GM12878 (cell line): ENCODE data around the gene FXN. TPM values are rescaled to one million over a fixed set of nuclear protein-coding genes. Genes with fewer than 3 reads are reported as not detected.

Source experiments
- ATAC-seq: fragments of 200-7000 bp; cut with Tn5 transposase; 3 replicates; pipeline ENCODE4 v1.9.1; 2020; ENCODE audit warnings: mild to moderate bottlenecking, moderate library complexity
- BruUV-seq: library from RNA; stranded (reverse); fragments of 400-500 nt; replicated peaks from 2 replicates; lab custom pipeline; 2021; lab: Mats Ljungman, UMichigan
- CTCF ChIA-PET: fragments of 300-600 bp; sonication (Branson Sonifier 250); formaldehyde crosslinking; extraction: SDS; loops from one replicate; lab custom pipeline; 2021; ENCODE audit warnings: inconsistent platforms; lab: Yijun Ruan, JAX
- POLR2A ChIA-PET: fragments of 350-600 bp; formaldehyde crosslinking; extraction: SDS; loops from one replicate; lab custom pipeline; 2021; ENCODE audit warnings: inconsistent platforms; lab: Charles Lee
- RAD21 ChIA-PET: fragments of 300-600 bp; sonication (Branson Sonifier 250); formaldehyde crosslinking; loops from one replicate; lab custom pipeline; 2023; ENCODE audit warnings: antibody characterized with exemption; ENCODE audit not compliant: unreplicated experiment; lab: Charles Lee
- SMC1A ChIA-PET: fragments of 300-600 bp; sonication (Branson Sonifier 250); formaldehyde crosslinking; loops from one replicate; lab custom pipeline; 2023; ENCODE audit not compliant: unreplicated experiment, uncharacterized antibody; lab: Charles Lee
- DNase-seq: peaks from one replicate; pipeline ENCODE4 v3.0.0-alpha.2; 2011; ENCODE audit warnings: low read depth, low spot score
- FAIRE-seq: peaks from 3 replicates; lab custom pipeline; 2011; peaks lifted over from hg19 to GRCh38; lab: Jason Lieb, UNC
- H2AFZ ChIP-seq: 2 replicates; pipeline ENCODE4 v1.6.0; 2011; ENCODE audit warnings: low read depth, low read length, control low read depth; ENCODE audit not compliant: control insufficient read depth
- H3K27ac ChIP-seq: 2 replicates; pipeline ENCODE4 v1.5.1; 2011; ENCODE audit warnings: control low read depth; ENCODE audit not compliant: control insufficient read depth, insufficient read depth
- H3K27me3 ChIP-seq, 2 experiments: replicated peaks in 1 of 2; 2 replicates each; pipeline versions ENCODE4 v1.6.0 to v1.6.1; 2011; ENCODE audit warnings: low read length in 1 of 2; ENCODE audit not compliant: control insufficient read depth in 2 of 2, insufficient read depth in 2 of 2
- H3K36me3 ChIP-seq, 2 experiments: 2 replicates each; pipeline ENCODE4 v1.5.1; 2011; ENCODE audit warnings: low read length in 1 of 2; ENCODE audit not compliant: control insufficient read depth in 2 of 2, insufficient read depth in 2 of 2
- H3K4me1 ChIP-seq: 2 replicates; pipeline ENCODE4 v1.6.1; 2011; ENCODE audit warnings: mild to moderate bottlenecking, low read length, moderate library complexity, mixed read lengths; ENCODE audit not compliant: control insufficient read depth, insufficient read depth
- H3K4me2 ChIP-seq: 2 replicates; pipeline ENCODE4 v1.6.0; 2011; ENCODE audit warnings: control low read depth; ENCODE audit not compliant: control insufficient read depth, insufficient read depth
- H3K4me3 ChIP-seq: fragments of 200-600 bp; sonication (generic); 2 replicates; pipeline ENCODE4 v1.5.1; 2016
- H3K79me2 ChIP-seq: 2 replicates; pipeline ENCODE4 v1.6.0; 2011; ENCODE audit warnings: low read length; ENCODE audit not compliant: control insufficient read depth, insufficient read depth
- H3K9ac ChIP-seq: 2 replicates; pipeline ENCODE4 v1.8.0; 2011; ENCODE audit warnings: low read length, control low read depth, mixed read lengths; ENCODE audit not compliant: control insufficient read depth, insufficient read depth
- H3K9me3 ChIP-seq: replicated peaks from 3 replicates; pipeline ENCODE4 v1.5.1; 2011; ENCODE audit warnings: mild to moderate bottlenecking, low read length; ENCODE audit not compliant: control insufficient read depth, insufficient read depth
- H4K20me1 ChIP-seq: 2 replicates; pipeline ENCODE4 v1.6.0; 2011; ENCODE audit not compliant: control insufficient read depth, insufficient read depth
- BMI1 ChIP-seq: fragments of 450-650 bp; IDR thresholded peaks from 2 replicates; pipeline ENCODE4 v1.6.1; 2016; ENCODE audit warnings: mild to moderate bottlenecking, moderate library complexity, borderline replicate concordance
- CUX1 ChIP-seq: IDR thresholded peaks from 2 replicates; pipeline ENCODE4 v1.6.1; 2012; ENCODE audit warnings: improper control_type of control experiment, low read depth, low read length; ENCODE audit not compliant: insufficient replicate concordance
- ELK1 ChIP-seq: IDR thresholded peaks from 2 replicates; pipeline ENCODE4 v1.6.1; 2012; ENCODE audit warnings: low read depth, low read length, improper control_type of control experiment
- ETV6 ChIP-seq, 2 experiments: fragments of 450-650 bp in 1 of 2; IDR thresholded peaks in 1 of 2; conservative IDR thresholded peaks in 1 of 2; 2 replicates each; pipeline ENCODE4 v1.6.1; 2014; ENCODE audit warnings: antibody characterized with exemption in 1 of 2, borderline replicate concordance in 1 of 2, low read depth in 1 of 2, mild to moderate bottlenecking in 1 of 2, moderate library complexity in 1 of 2
- NBN ChIP-seq: fragments of 450-650 bp; IDR thresholded peaks from 2 replicates; pipeline ENCODE4 v1.6.1; 2016
- POLR2AphosphoS5 ChIP-seq: IDR thresholded peaks from 2 replicates; pipeline ENCODE4 v1.6.1; 2011; ENCODE audit warnings: mild to moderate bottlenecking, low read length, inconsistent platforms
- RCOR1 ChIP-seq: conservative IDR thresholded peaks from 2 replicates; pipeline ENCODE4 v1.6.1; 2012; ENCODE audit warnings: low read depth, low read length, improper control_type of control experiment
- SIX5 ChIP-seq: IDR thresholded peaks from 2 replicates; pipeline ENCODE4 v1.6.1; 2011; ENCODE audit warnings: mild to moderate bottlenecking, low read depth, low read length, moderate library complexity; ENCODE audit not compliant: severe bottlenecking
- SMARCA5 ChIP-seq: fragments of 450-650 bp; IDR thresholded peaks from 2 replicates; pipeline ENCODE4 v1.6.1; 2017; ENCODE audit warnings: mild to moderate bottlenecking
- WGBS: methylation state at CpG from one replicate; pipeline ENCODE4 v1.1.6; 2016; ENCODE audit warnings: low lambda C conversion rate; ENCODE audit not compliant: insufficient replicate concordance, insufficient coverage; ENCODE audit errors: missing lambda C conversion rate; 5-methylcytosine and 5-hydroxymethylcytosine counted together
- in situ Hi-C: fragments of 300-500 bp; cut with MboI; formaldehyde crosslinking; loops from 9 replicates; pipeline ENCODE4 v1.14.3; 2018; ENCODE audit warnings: mixed read lengths
- intact Hi-C: fragments of 100-400 bp; cut with micrococcal nuclease; formaldehyde crosslinking; loops from one replicate; pipeline ENCODE4 v1.14.2; 2022; ENCODE audit not compliant: unreplicated experiment
- polyA plus RNA-seq, 11 experiments: library from polyadenylated mRNA; depleted of rRNA in 4 of 11; unstranded in 6 of 11; stranded (reverse) in 5 of 11; fragments of >200 nt; fragmentation: Nextera tagmentation in 4 of 11; fragmentation: Illumina TruSeq in 1 of 11; extraction: Ambion mirVana in 4 of 11; extraction: Trizol in 1 of 11; gene quantifications; 1 replicate in 1 of 11; 2 replicates in 10 of 11; pipeline versions ENCODE4 v1.2.1 to v1.2.3, GENCODE V29; 2011 to 2016; ENCODE audit warnings: inconsistent platforms in 2 of 11, missing spikeins in 2 of 11, low read depth in 1 of 11
- total RNA-seq, 4 experiments: library from RNA; depleted of rRNA in 3 of 4; stranded (reverse); fragments of >200 nt in 3 of 4; fragmentation: Illumina TruSeq in 1 of 4; extraction: Trizol in 1 of 4; gene quantifications; 2 replicates each; pipeline versions ENCODE4 v1.2.1 to v1.2.3, GENCODE V29; 2013 to 2021
- TF ChIP-seq, protein P1 (sequence below): fragments of 450-650 bp; IDR thresholded peaks from 2 replicates; pipeline ENCODE4 v1.6.1; 2017; ENCODE audit warnings: borderline replicate concordance

The FXN gene
- total and polyA plus RNA-seq, 10 of the 15 experiments (the other 5 are each of a cell fraction or from before 2014, with no cell fraction given) = 7.3 to 78.0 (median 23.2) TPM

DNA sequence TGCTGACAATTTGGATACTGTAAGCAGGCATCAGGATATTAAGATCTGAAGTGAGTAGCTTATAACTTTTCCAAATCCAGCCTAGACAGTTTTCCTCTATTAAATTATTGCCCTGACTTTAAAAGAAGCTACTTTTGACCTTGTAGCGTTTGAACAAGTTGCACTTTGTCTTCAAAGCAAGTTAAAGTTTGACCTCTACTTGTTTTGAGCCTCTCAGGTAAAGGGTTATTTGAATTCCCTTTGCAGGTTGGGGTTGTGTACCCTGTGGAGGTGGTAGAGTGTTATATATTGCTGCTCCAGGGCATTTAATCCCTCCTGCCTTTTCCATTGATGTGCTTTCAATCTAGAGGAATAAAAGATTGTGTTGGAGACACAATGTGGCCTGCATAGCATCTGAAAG is 30.1 kb downstream of the FXN start:
- peaks cover 8 to 11% of the 10 kb centered on the region in 2 experiments; a peak in 3 of 4 replicates for H3K36me3 ChIP-seq
- H3K4me2 ChIP-seq = no peak overlapping the region
- no peak overlapping the region for H3K9ac ChIP-seq
- ATAC-seq = no peak
- H3K27me3 ChIP-seq = no peaks in the 10 kb centered on the region
- intact Hi-C loops = no loop called here
- H3K9me3 ChIP-seq = no peaks in the 10 kb centered on the region
- no TSS peak for BruUV-seq
- H3K27ac ChIP-seq = no peak overlapping the region
- in situ Hi-C loops = loop anchor here (25.0 kb wide), 1 partner anchor 872 kb away; no protein-coding TSS in a partner anchor
- TF ChIP-seq, protein P1, sequence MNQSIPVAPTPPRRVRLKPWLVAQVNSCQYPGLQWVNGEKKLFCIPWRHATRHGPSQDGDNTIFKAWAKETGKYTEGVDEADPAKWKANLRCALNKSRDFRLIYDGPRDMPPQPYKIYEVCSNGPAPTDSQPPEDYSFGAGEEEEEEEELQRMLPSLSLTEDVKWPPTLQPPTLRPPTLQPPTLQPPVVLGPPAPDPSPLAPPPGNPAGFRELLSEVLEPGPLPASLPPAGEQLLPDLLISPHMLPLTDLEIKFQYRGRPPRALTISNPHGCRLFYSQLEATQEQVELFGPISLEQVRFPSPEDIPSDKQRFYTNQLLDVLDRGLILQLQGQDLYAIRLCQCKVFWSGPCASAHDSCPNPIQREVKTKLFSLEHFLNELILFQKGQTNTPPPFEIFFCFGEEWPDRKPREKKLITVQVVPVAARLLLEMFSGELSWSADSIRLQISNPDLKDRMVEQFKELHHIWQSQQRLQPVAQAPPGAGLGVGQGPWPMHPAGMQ = no peak
- TF ChIP-seq SMARCA5 (no peak), ELK1 (no peak)
- H3K4me1 ChIP-seq = no peaks in the 10 kb centered on the region
- H3K79me2 ChIP-seq = no peaks in the 10 kb centered on the region
- ChIA-PET POLR2A (no interaction called here), SMC1A (no interaction called here), RAD21 (no interaction called here), CTCF (interaction anchor here (3.2 kb wide), 1 partner anchor 12 kb away, joined by 14 read pairs; no protein-coding TSS in a partner anchor)
- DNase-seq = no peak
- H4K20me1 ChIP-seq = no peaks in the 10 kb centered on the region
- no peak overlapping the region for H3K4me3 ChIP-seq
- FAIRE-seq = no peak
- H2AFZ ChIP-seq = no peak overlapping the region
- WGBS = 95% methylated on average over 1 of the region's 1 CpG

DNA sequence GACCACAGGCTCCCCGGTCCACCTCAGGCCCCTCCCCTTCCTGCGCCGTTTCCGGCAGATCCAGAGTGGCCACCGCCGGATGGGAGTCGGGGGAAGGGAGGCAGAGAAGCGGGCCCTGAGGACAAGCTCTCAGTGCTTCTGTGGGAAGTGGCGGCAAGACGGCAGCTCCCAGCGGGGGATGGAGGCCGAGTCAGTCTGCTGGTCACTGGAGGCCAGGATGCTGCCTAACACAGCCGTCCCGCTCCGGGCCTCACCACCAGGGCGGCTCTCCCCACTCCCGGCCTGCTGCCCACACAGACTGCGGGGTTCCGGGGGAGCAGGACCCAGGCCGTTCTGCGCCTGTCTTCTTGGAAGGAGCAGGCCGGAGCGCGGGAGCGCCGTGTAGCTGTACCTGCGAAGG is 31.4 kb downstream of the FXN start:
- no peak for DNase-seq
- H2AFZ ChIP-seq = no peak overlapping the region
- ChIA-PET POLR2A (no interaction called here), SMC1A (no interaction called here), CTCF (no interaction called here), RAD21 (no interaction called here)
- no peaks in the 10 kb centered on the region for H3K9me3 ChIP-seq
- FAIRE-seq = no peak
- no peaks in the 10 kb centered on the region for H4K20me1 ChIP-seq
- H3K4me2 ChIP-seq = no peak overlapping the region
- in situ Hi-C loops (loop anchor here (25.0 kb wide), 1 partner anchor 870 kb away; no protein-coding TSS in a partner anchor), intact Hi-C loops (no loop called here)
- H3K4me1 ChIP-seq = no peaks in the 10 kb centered on the region
- 96% methylated on average over 23 of the region's 27 CpGs for WGBS
- H3K36me3 ChIP-seq = peaks cover 7 to 8% of the 10 kb centered on the region in 2 experiments; a peak in 3 of 4 replicates
- BruUV-seq = no TSS peak
- no peak overlapping the region for H3K27ac ChIP-seq
- no peak overlapping the region for H3K4me3 ChIP-seq
- ATAC-seq = no peak
- no peak overlapping the region for H3K9ac ChIP-seq
- no peaks in the 10 kb centered on the region for H3K27me3 ChIP-seq
- H3K79me2 ChIP-seq = no peaks in the 10 kb centered on the region
- no peak for TF ChIP-seq NBN
- no peak for TF ChIP-seq SIX5
- no peak for TF ChIP-seq CUX1
- no peak for TF ChIP-seq RCOR1
- TF ChIP-seq POLR2AphosphoS5 = no peak
- TF ChIP-seq BMI1 = no peak
- no peak for TF ChIP-seq ETV6 (conservative IDR thresholded peaks at IDR 0.05 in 1 of 2, IDR thresholded peaks at IDR 0.05 in 1 of 2; ENCODE audit: borderline replicate concordance in 1 of 2, low read depth in 1 of 2)
